Esophagus squamous epithelium (tissue), 5 donors: ENCODE data around the gene WDR73. TPM values are rescaled to one million over a fixed set of nuclear protein-coding genes. Genes with fewer than 3 reads are reported as not detected.

Experiments
- DNase-seq: peaks from one replicate; lab custom pipeline; 2025; lab: John Stamatoyannopoulos, UW
- H3K27ac ChIP-seq, 4 donors: fragments of 200-600 bp; sonication (generic); one replicate each; pipeline ENCODE4 v1.5.1; 2016 to 2019; ENCODE audit warnings: mild to moderate bottlenecking in 1 of 4
- H3K27me3 ChIP-seq, 4 donors: fragments of 200-600 bp; sonication (generic); 1 replicate in 3 of 4; 2 replicates in 1 of 4; pipeline versions ENCODE4 v1.5.1 to v1.6.0; 2017 to 2021; ENCODE audit warnings: antibody characterized with exemption in 1 of 4
- H3K36me3 ChIP-seq, 3 donors: fragments of 200-600 bp; sonication (generic); one replicate each; pipeline ENCODE4 v1.5.1; 2016 to 2019
- H3K4me1 ChIP-seq, 3 donors: fragments of 200-600 bp; sonication (generic); one replicate each; pipeline ENCODE4 v1.5.1; 2017 to 2019
- H3K4me3 ChIP-seq, 4 donors: fragments of 200-600 bp; sonication (generic); 1 replicate in 3 of 4; 2 replicates in 1 of 4; pipeline ENCODE4 v1.5.1; 2016 to 2019; ENCODE audit warnings: mild to moderate bottlenecking in 2 of 4, moderate library complexity in 1 of 4
- H3K9me3 ChIP-seq, 3 donors: fragments of 200-600 bp; sonication (generic); one replicate each; pipeline ENCODE4 v1.5.1; 2016 to 2019
- CTCF ChIP-seq, 6 experiments: fragments of 450-650 bp in 4 of 6; fragments of 200-600 bp in 2 of 6; sonication (generic) in 2 of 6; IDR thresholded peaks; one replicate each; pipeline ENCODE4 v1.5.1; 2016 to 2019; ENCODE audit warnings: antibody characterized with exemption in 6 of 6, mild to moderate bottlenecking in 4 of 6, moderate library complexity in 4 of 6
- POLR2A ChIP-seq, 4 donors: fragments of 450-650 bp; IDR thresholded peaks; one replicate each; pipeline ENCODE4 v1.6.1; 2017; ENCODE audit warnings: antibody characterized with exemption in 4 of 4, mild to moderate bottlenecking in 4 of 4, moderate library complexity in 3 of 4
- WGBS, 2 donors: methylation state at CpG; one replicate each; pipeline ENCODE4 v1.1.5; 2018; 5-methylcytosine and 5-hydroxymethylcytosine counted together
- intact Hi-C: fragments of 100-400 bp; cut with DNase I; formaldehyde crosslinking; loops from one replicate; pipeline ENCODE4 v1.15.0; 2022
- total RNA-seq, 4 donors: library from RNA; depleted of rRNA; stranded (reverse); fragments of >200 nt; gene quantifications; one replicate each; pipeline ENCODE4 v1.1.0, GENCODE V29; 2016
- donor health status: DM: yes; HTN: yes; CAD: no.

WDR73 gene
- total RNA-seq, 4 donors from 2014 or later: 14.1 to 27.5 (median 16.5) TPM

- H3K4me1 ChIP-seq: no peaks in the 10 kb centered on the region
- no peak overlapping the region for H3K4me3 ChIP-seq
- no peak for DNase-seq
- no peaks in the 10 kb centered on the region for H3K27me3 ChIP-seq
- H3K27ac ChIP-seq: no peak overlapping the region
- WGBS, 2 donors: 87 to 91% methylated on average over 7 of the region's 7 CpGs
- peaks cover 0 to 9% (median 0%) of the 10 kb centered on the region in 3 donors for H3K36me3 ChIP-seq
- intact Hi-C loops: no loop called here
- no peaks in the 10 kb centered on the region for H3K9me3 ChIP-seq
- TF ChIP-seq CTCF (IDR thresholded peaks at IDR 0.05): no peak
- TF ChIP-seq POLR2A (IDR thresholded peaks at IDR 0.05): no peak
Measured at GRCh38 chr15:84611631-84612030, 42.5 kb downstream of the WDR73 start.

- no peak for DNase-seq
- H3K9me3 ChIP-seq: no peaks in the 10 kb centered on the region
- H3K27me3 ChIP-seq: no peaks in the 10 kb centered on the region
- TF ChIP-seq POLR2A (IDR thresholded peaks at IDR 0.05) (no peak), CTCF (IDR thresholded peaks at IDR 0.05) (no peak)
- no peak overlapping the region for H3K27ac ChIP-seq
- intact Hi-C loops: no loop called here
- peaks cover 0 to 25% (median 0%) of the 10 kb centered on the region in 3 donors for H3K36me3 ChIP-seq
- WGBS, 2 donors: 86 to 90% methylated on average over 11 of the region's 11 CpGs
- H3K4me3 ChIP-seq: no peak overlapping the region
- peaks cover 0 to 9% (median 0%) of the 10 kb centered on the region in 3 donors for H3K4me1 ChIP-seq
Measured at GRCh38 chr15:84609818-84610525, 44.1 kb downstream of the WDR73 start.

GRCh38 chr15:84608707-84609284, 45.3 kb downstream of the WDR73 start:
- peaks cover 0 to 9% (median 0%) of the 10 kb centered on the region in 3 donors for H3K4me1 ChIP-seq
- H3K9me3 ChIP-seq: no peaks in the 10 kb centered on the region
- DNase-seq: no peak
- no peak overlapping the region for H3K27ac ChIP-seq
- TF ChIP-seq CTCF (IDR thresholded peaks at IDR 0.05) (no peak), POLR2A (IDR thresholded peaks at IDR 0.05) (no peak)
- no peak overlapping the region for H3K4me3 ChIP-seq
- 38 to 57% methylated on average over 1 of the region's 1 CpG for WGBS, 2 donors
- peaks cover 0 to 31% (median 0%) of the 10 kb centered on the region in 3 donors for H3K36me3 ChIP-seq
- no peaks in the 10 kb centered on the region for H3K27me3 ChIP-seq
- intact Hi-C loops: no loop called here

- H3K27me3 ChIP-seq: no peaks in the 10 kb centered on the region
- 79 to 82% methylated on average over 7 to 8 of the region's 8 CpGs for WGBS, 2 donors
- TF ChIP-seq POLR2A (IDR thresholded peaks at IDR 0.05) (no peak), CTCF (IDR thresholded peaks at IDR 0.05) (no peak)
- no peak overlapping the region for H3K4me3 ChIP-seq
- H3K4me1 ChIP-seq: peaks cover under 1 to 14% (median 3%) of the 10 kb centered on the region in 3 donors
- no peaks in the 10 kb centered on the region for H3K9me3 ChIP-seq
- intact Hi-C loops: no loop called here
- no peak overlapping the region for H3K27ac ChIP-seq
- DNase-seq: no peak
- peaks cover 0 to 36% (median 0%) of the 10 kb centered on the region in 3 donors for H3K36me3 ChIP-seq
Measured at GRCh38 chr15:84606653-84607120, 47.4 kb downstream of the WDR73 start.

GRCh38 chr15:84605554-84605882, 48.6 kb downstream of the WDR73 start:
- WGBS, 2 donors: 64 to 89% methylated on average over 2 of the region's 2 CpGs
- H3K9me3 ChIP-seq: no peaks in the 10 kb centered on the region
- no peak overlapping the region for H3K4me3 ChIP-seq
- TF ChIP-seq POLR2A (IDR thresholded peaks at IDR 0.05) (no peak), CTCF (IDR thresholded peaks at IDR 0.05) (no peak)
- peaks cover 0 to 36% (median 0%) of the 10 kb centered on the region in 3 donors for H3K36me3 ChIP-seq
- intact Hi-C loops: no loop called here
- H3K27ac ChIP-seq: no peak overlapping the region
- H3K4me1 ChIP-seq: peaks cover 5 to 21% (median 8%) of the 10 kb centered on the region in 3 donors
- H3K27me3 ChIP-seq: no peaks in the 10 kb centered on the region
- no peak for DNase-seq
